ENCODE measurements around the gene HHAT.

DNA sequence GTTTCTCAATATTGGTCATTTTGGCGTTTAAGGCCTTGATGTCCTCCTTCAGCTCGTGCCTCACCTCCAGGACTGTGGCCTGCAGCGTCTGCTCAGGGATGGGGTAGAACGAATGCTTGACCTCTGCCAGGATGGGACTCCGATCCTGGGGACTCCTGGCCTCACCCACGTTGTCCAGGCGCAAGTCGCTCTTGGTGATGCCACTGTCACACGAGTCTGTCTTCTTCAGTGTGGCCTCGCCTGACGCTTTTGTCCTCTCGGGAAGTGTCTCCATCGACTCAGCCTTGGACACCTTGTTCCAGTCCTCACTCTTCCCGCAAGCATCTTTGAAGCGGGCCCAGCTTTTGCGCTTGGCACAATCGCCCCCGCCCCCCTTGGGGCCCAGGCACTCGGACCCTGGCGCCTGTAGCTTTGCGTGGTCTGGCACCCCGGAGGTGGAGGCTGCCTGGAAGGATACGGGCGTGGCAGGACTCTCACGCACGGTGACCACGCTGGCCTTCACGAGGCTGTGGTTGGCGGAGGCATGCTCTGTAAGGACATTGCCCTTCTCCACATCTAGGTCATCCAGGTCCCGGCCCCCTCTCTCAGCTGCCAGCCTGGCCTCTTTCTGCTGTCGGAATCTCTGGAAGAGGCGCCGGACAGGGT is 354.8 kb downstream of the HHAT start:
- TF ChIP-seq, protein P1, sequence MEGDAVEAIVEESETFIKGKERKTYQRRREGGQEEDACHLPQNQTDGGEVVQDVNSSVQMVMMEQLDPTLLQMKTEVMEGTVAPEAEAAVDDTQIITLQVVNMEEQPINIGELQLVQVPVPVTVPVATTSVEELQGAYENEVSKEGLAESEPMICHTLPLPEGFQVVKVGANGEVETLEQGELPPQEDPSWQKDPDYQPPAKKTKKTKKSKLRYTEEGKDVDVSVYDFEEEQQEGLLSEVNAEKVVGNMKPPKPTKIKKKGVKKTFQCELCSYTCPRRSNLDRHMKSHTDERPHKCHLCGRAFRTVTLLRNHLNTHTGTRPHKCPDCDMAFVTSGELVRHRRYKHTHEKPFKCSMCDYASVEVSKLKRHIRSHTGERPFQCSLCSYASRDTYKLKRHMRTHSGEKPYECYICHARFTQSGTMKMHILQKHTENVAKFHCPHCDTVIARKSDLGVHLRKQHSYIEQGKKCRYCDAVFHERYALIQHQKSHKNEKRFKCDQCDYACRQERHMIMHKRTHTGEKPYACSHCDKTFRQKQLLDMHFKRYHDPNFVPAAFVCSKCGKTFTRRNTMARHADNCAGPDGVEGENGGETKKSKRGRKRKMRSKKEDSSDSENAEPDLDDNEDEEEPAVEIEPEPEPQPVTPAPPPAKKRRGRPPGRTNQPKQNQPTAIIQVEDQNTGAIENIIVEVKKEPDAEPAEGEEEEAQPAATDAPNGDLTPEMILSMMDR (IDR thresholded peaks at IDR 0.05), result no peak
- no peak for TF ChIP-seq POLR2AphosphoS5 (IDR thresholded peaks at IDR 0.05)

All from transverse colon (tissue), 4 donors.